ENCODE data around the gene IL12RB1. TPM values are rescaled to one million over a fixed set of nuclear protein-coding genes. Genes with fewer than 3 reads are reported as not detected.

Gene IL12RB1
- total RNA-seq, 1 experiment from 2014 or later = not detected

GRCh38 chr19:18126097-18126496 lies 39.4 kb upstream of the IL12RB1 start:
- POLR2A ChIA-PET = interaction anchor here (0.6 kb wide), 1 partner anchor 15 kb away, joined by 3 read pairs; no protein-coding TSS in a partner anchor
- Histone ChIP-seq H3K4me2 (ENCODE audit: low read length) (no peak overlapping the region), H2AFZ (ENCODE audit: low read depth, low read length, poor library complexity, severe bottlenecking) (no peak overlapping the region), H3K27me3 (ENCODE audit: insufficient read depth, low read length) (no peaks in the 10 kb centered on the region), H3K4me3 (replicated peaks in 1 of 2; ENCODE audit: low read depth in 1 of 2, low read length in 2 of 2) (no peak overlapping the region), H3K36me3 (ENCODE audit: control insufficient read depth in 1 of 2, insufficient read depth in 2 of 2, low read length in 2 of 2) (peaks cover 6 to 10% of the 10 kb centered on the region in 2 experiments; a peak in 3 of 4 replicates), H3K9me2 (ENCODE audit: insufficient read depth) (no peaks in the 10 kb centered on the region), H3K9me3 (ENCODE audit: control insufficient read depth in 1 of 2, insufficient read depth in 1 of 2, low read depth in 1 of 2, low read length in 2 of 2) (no peaks in the 10 kb centered on the region), H3K4me1 (ENCODE audit: control insufficient read depth in 1 of 2, insufficient read depth in 2 of 2, low read length in 2 of 2) (no peaks in the 10 kb centered on the region), H3K79me2 (ENCODE audit: insufficient read depth, low read length) (no peaks in the 10 kb centered on the region), H3K9ac (ENCODE audit: low read length) (no peak overlapping the region), H3K27ac (ENCODE audit: low read depth, low read length) (no peak overlapping the region), H4K20me1 (ENCODE audit: insufficient read depth) (no peaks in the 10 kb centered on the region)
- no peak for ATAC-seq
- BruUV-seq (replicated peaks) = no TSS peak
- TF ChIP-seq YY1 (IDR thresholded peaks at IDR 0.05; ENCODE audit: extremely low read depth, insufficient replicate concordance, low read depth, low read length) (no peak), SP1 (IDR thresholded peaks at IDR 0.05; ENCODE audit: low read depth) (no peak), CTCF (IDR thresholded peaks at IDR 0.05 in 2 of 3, conservative IDR thresholded peaks at IDR 0.05 in 1 of 3; ENCODE audit: borderline replicate concordance in 1 of 3, insufficient read depth in 1 of 3, low read depth in 2 of 3, low read length in 2 of 3) (no peak), POLR2AphosphoS5 (IDR thresholded peaks at IDR 0.05; ENCODE audit: low read depth, low read length) (no peak), CEBPB (IDR thresholded peaks at IDR 0.05; ENCODE audit: low read depth) (no peak), ZBTB33 (IDR thresholded peaks at IDR 0.05; ENCODE audit: extremely low read depth, insufficient replicate concordance, low read length) (no peak), EGR1 (IDR thresholded peaks at IDR 0.05; ENCODE audit: low read depth) (no peak), JUND (IDR thresholded peaks at IDR 0.05) (no peak), SRF (IDR thresholded peaks at IDR 0.05; ENCODE audit: low read depth) (no peak), CBX3 (IDR thresholded peaks at IDR 0.05; ENCODE audit: low read depth) (no peak), ATF3 (IDR thresholded peaks at IDR 0.05) (no peak), TCF7L2 (IDR thresholded peaks at IDR 0.05; ENCODE audit: borderline replicate concordance, extremely low read depth, insufficient read depth, insufficient read length) (no peak), FOSL1 (IDR thresholded peaks at IDR 0.05; ENCODE audit: low read depth) (no peak), SIN3A (IDR thresholded peaks at IDR 0.05; ENCODE audit: low read depth) (no peak)
- DNase-seq (ENCODE audit: low read depth, low spot score) = no peak
- RAD21 ChIA-PET (ENCODE audit: low non-redundant PET in 1 of 2, low total read pairs in 2 of 2, uncharacterized antibody in 2 of 2, unreplicated experiment in 2 of 2) = no interaction called here
- intact Hi-C loops (cut with micrococcal nuclease) = no loop called here
- CTCF ChIA-PET = interaction anchor here (1.1 kb wide), 1 partner anchor 13 kb away, joined by 4 read pairs; no protein-coding TSS in a partner anchor

Measured in HCT116 (cell line).